ENCODE results near the gene COL9A2.

DNA sequence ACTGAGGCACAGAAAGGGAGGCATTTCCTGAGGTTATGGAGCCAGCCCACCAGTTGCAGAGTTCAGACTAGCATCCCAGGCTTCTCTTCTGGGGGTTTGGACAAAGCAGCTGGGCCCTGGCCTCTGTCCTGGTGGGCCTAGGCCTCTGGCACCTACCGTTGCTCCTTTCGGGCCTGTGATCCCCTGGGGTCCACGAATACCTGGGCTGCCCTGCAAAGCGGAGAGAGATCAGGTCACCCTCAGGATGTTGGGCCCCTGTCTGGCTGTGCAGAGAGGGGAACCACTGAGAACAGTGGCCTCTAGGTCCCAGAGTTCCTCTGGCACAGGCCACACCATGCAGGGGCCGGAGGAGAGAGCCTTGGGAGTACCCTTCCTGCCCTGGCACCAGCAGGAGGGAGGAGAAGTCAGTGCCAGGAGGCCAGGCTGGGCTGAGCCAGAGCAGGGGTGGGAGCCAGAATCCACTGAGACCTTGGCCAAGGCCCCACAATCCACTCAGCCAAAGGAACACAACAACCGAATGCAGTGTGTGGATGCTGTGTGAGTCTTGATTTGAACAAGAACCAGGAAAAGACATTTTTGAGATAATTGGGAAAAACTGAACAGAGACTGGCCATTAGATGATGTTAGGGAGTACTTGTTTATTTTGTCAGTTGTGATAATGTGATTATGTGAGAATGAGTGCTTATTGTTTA lies 8.9 kb downstream of the COL9A2 start:
- TF ChIP-seq, protein P1, sequence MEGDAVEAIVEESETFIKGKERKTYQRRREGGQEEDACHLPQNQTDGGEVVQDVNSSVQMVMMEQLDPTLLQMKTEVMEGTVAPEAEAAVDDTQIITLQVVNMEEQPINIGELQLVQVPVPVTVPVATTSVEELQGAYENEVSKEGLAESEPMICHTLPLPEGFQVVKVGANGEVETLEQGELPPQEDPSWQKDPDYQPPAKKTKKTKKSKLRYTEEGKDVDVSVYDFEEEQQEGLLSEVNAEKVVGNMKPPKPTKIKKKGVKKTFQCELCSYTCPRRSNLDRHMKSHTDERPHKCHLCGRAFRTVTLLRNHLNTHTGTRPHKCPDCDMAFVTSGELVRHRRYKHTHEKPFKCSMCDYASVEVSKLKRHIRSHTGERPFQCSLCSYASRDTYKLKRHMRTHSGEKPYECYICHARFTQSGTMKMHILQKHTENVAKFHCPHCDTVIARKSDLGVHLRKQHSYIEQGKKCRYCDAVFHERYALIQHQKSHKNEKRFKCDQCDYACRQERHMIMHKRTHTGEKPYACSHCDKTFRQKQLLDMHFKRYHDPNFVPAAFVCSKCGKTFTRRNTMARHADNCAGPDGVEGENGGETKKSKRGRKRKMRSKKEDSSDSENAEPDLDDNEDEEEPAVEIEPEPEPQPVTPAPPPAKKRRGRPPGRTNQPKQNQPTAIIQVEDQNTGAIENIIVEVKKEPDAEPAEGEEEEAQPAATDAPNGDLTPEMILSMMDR (IDR thresholded peaks at IDR 0.05), result no peak
- TF ChIP-seq EP300 (IDR thresholded peaks at IDR 0.05; ENCODE audit: low read depth) (no peak), POLR2A (IDR thresholded peaks at IDR 0.05) (no peak)
